A673 (cell line): ENCODE results near the gene IPO5. TPM values are rescaled to one million over a fixed set of nuclear protein-coding genes. Genes with fewer than 3 reads are reported as not detected.

Source experiments
- BruUV-seq: library from RNA; stranded (reverse); fragments of 400-500 nt; replicated peaks from 2 replicates; lab custom pipeline; 2021; lab: Mats Ljungman, UMichigan
- CTCF ChIA-PET: fragments of 300-600 bp; sonication (Branson Sonifier 250); formaldehyde crosslinking; loops from one replicate; lab custom pipeline; 2022; ENCODE audit warnings: antibody characterized with exemption; lab: Charles Lee
- POLR2A ChIA-PET: fragments of 300-600 bp; sonication (Branson Sonifier 250); formaldehyde crosslinking; loops from one replicate; lab custom pipeline; 2022; ENCODE audit warnings: antibody characterized with exemption; ENCODE audit not compliant: low non-redundant PET; lab: Charles Lee
- DNase-seq: peaks from one replicate; pipeline ENCODE4 v3.0.0-alpha.2; 2015; ENCODE audit warnings: low spot score
- H3K27ac ChIP-seq: fragments of 200-600 bp; sonication (generic); 2 replicates; pipeline ENCODE4 v1.5.1; 2016; ENCODE audit warnings: mixed run types, low read depth, mild to moderate bottlenecking, mixed read lengths, antibody characterized with exemption, low read length; ENCODE audit not compliant: poor library complexity, severe bottlenecking
- H3K27me3 ChIP-seq: fragments of 200-600 bp; sonication (generic); replicated peaks from 2 replicates; pipeline ENCODE4 v1.6.1; 2017; ENCODE audit warnings: mixed run types, low read depth, mild to moderate bottlenecking, mixed read lengths, antibody characterized with exemption, low read length; ENCODE audit not compliant: insufficient read depth, poor library complexity
- H3K36me3 ChIP-seq: fragments of 200-600 bp; sonication (generic); 2 replicates; pipeline ENCODE4 v1.6.1; 2016; ENCODE audit warnings: mixed run types, mild to moderate bottlenecking, mixed read lengths, antibody characterized with exemption, low read length; ENCODE audit not compliant: insufficient read depth, poor library complexity, severe bottlenecking
- H3K4me1 ChIP-seq: fragments of 200-600 bp; sonication (generic); 2 replicates; pipeline ENCODE4 v1.6.1; 2017; ENCODE audit warnings: mixed run types, mild to moderate bottlenecking, mixed read lengths, antibody characterized with exemption, low read length; ENCODE audit not compliant: insufficient read depth, poor library complexity, severe bottlenecking
- H3K4me3 ChIP-seq: fragments of 200-600 bp; sonication (generic); 2 replicates; pipeline ENCODE4 v1.5.1; 2016; ENCODE audit warnings: low read depth, mixed run types, mild to moderate bottlenecking, mixed read lengths, low read length; ENCODE audit not compliant: poor library complexity, severe bottlenecking
- H3K9me3 ChIP-seq: fragments of 200-600 bp; sonication (generic); 2 replicates; pipeline ENCODE4 v1.6.1; 2016; ENCODE audit warnings: mixed run types, low read depth, mild to moderate bottlenecking, mixed read lengths, antibody characterized with exemption, low read length; ENCODE audit not compliant: poor library complexity, severe bottlenecking
- CTCF ChIP-seq: fragments of 300-800, 200-600 bp; sonication (generic); conservative IDR thresholded peaks from 2 replicates; pipeline ENCODE4 v1.5.1; 2017; ENCODE audit warnings: low read depth, mild to moderate bottlenecking, antibody characterized with exemption, low read length, moderate library complexity, mixed read lengths
- EZH2 ChIP-seq: fragments of 200-600 bp; sonication (generic); IDR thresholded peaks from 2 replicates; pipeline ENCODE4 v1.6.1; 2017; ENCODE audit warnings: borderline replicate concordance, low read depth, mild to moderate bottlenecking, mixed read lengths, antibody characterized with exemption, low read length; ENCODE audit not compliant: poor library complexity, severe bottlenecking
- intact Hi-C: fragments of 100-400 bp; cut with micrococcal nuclease; formaldehyde crosslinking; loops from one replicate; pipeline ENCODE4 v1.10.0; 2022; ENCODE audit not compliant: unreplicated experiment
- total RNA-seq: library from RNA; stranded (reverse); gene quantifications from 2 replicates; pipeline ENCODE4 v1.2.3, GENCODE V29; 2021

The IPO5 gene
- total RNA-seq, 1 experiment from 2014 or later = 573 TPM

DNA sequence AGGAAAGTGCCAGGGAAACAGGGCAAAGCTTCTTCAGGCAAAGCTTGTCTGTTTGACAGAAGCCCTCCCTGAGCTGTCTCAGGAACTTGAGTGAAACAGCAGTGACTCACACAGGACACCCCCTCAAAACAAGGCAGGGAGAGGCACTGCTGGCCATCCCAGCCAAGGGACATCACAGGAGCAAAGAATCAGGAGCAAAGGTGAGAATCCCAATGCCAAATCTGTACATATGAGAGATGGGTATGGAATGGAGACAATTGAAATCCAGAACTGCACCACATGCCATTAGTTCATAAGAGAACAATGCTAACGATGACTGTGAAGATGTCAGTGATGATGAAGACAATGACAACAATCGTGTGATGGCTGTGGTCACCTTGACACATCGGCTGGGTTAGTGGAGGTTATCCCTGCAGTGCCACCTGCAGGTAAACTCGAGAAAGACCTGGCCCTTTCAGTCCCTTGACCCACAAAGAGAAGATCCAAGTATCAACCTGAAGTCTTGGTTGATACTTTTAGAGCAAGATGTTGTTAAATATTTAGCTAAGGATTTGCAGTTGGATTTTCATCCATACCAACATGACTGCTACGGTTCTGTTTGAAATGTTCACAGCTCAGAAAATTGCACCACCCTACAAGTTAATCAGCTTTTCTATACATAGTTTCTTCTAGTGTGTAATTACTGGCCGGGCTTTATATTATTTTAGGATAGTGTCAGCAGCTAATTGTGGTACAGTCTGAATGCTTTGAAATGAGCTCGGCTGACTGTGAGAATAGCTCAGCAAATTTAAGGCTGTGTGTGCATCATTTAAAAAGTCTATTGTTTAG lies 42.0 kb upstream of the IPO5 start:
- Histone ChIP-seq H3K27ac (no peak overlapping the region), H3K4me3 (no peak overlapping the region), H3K4me1 (no peaks in the 10 kb centered on the region), H3K27me3 (no peaks in the 10 kb centered on the region), H3K36me3 (no peaks in the 10 kb centered on the region), H3K9me3 (no peaks in the 10 kb centered on the region)
- intact Hi-C loops = no loop called here
- POLR2A ChIA-PET = no interaction called here
- no TSS peak for BruUV-seq
- TF ChIP-seq CTCF (peak; percentile 56), EZH2 (no peak)
- CTCF ChIA-PET = interaction anchor here (0.6 to 1.5 kb wide), 2 partner anchors 56 to 772 kb away, joined by 3 to 4 read pairs; no protein-coding TSS in a partner anchor
- DNase-seq = no peak

GRCh38 chr13:97912139-97912535 lies 41.3 kb upstream of the IPO5 start:
- Histone ChIP-seq H3K27ac (no peak overlapping the region), H3K36me3 (no peaks in the 10 kb centered on the region), H3K4me3 (no peak overlapping the region), H3K9me3 (no peaks in the 10 kb centered on the region), H3K27me3 (no peaks in the 10 kb centered on the region), H3K4me1 (no peaks in the 10 kb centered on the region)
- intact Hi-C loops = no loop called here
- BruUV-seq = no TSS peak
- DNase-seq = no peak
- ChIA-PET POLR2A (no interaction called here), CTCF (interaction anchor here (1.5 kb wide), 1 partner anchor 56 kb away, joined by 3 read pairs; no protein-coding TSS in a partner anchor)
- TF ChIP-seq EZH2 = no peak
- TF ChIP-seq CTCF = no peak

DNA sequence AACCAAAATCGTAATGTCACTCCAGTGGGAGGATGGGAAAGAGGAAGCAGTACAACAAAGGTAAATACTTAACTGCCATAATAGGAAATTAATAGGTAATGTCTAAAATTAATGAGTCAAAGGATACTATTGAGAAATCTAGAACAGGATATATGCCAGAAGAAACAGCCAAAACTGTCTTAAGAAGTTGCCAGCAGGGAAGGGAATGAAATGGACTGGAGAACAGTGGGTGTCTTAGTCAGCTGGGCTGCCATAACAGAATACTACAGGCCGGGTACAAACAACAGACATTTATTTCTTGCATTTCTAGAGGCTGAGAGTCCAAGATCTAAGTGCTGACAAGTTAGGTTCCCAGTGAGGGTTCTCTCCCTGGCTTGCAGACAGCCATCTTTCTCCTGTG lies 40.3 kb upstream of the IPO5 start:
- no peak for DNase-seq
- BruUV-seq = no TSS peak
- no peaks in the 10 kb centered on the region for H3K36me3 ChIP-seq
- intact Hi-C loops = no loop called here
- peak overlapping the region; percentile 31 for H3K27ac ChIP-seq
- H3K4me1 ChIP-seq = no peaks in the 10 kb centered on the region
- H3K4me3 ChIP-seq = no peak overlapping the region
- TF ChIP-seq EZH2 = no peak
- no peaks in the 10 kb centered on the region for H3K9me3 ChIP-seq
- POLR2A ChIA-PET = no interaction called here
- CTCF ChIA-PET = no interaction called here
- no peaks in the 10 kb centered on the region for H3K27me3 ChIP-seq
